GM23248 (cell line): ENCODE results near the gene CDC42EP3.

Experiments used
- EZH2 ChIP-seq: fragments of 200-600 bp; sonication (generic); IDR thresholded peaks from 2 replicates; pipeline ENCODE4 v1.6.1; 2018; ENCODE audit warnings: antibody characterized with exemption, mild to moderate bottlenecking; ENCODE audit not compliant: insufficient read depth, poor library complexity, severe bottlenecking
- EZH2phosphoT487 ChIP-seq: fragments of 200-600 bp; sonication (generic); IDR thresholded peaks from 2 replicates; pipeline ENCODE4 v1.6.1; 2018; ENCODE audit warnings: antibody characterized with exemption, moderate library complexity, mild to moderate bottlenecking, low read depth; ENCODE audit not compliant: insufficient read depth

DNA sequence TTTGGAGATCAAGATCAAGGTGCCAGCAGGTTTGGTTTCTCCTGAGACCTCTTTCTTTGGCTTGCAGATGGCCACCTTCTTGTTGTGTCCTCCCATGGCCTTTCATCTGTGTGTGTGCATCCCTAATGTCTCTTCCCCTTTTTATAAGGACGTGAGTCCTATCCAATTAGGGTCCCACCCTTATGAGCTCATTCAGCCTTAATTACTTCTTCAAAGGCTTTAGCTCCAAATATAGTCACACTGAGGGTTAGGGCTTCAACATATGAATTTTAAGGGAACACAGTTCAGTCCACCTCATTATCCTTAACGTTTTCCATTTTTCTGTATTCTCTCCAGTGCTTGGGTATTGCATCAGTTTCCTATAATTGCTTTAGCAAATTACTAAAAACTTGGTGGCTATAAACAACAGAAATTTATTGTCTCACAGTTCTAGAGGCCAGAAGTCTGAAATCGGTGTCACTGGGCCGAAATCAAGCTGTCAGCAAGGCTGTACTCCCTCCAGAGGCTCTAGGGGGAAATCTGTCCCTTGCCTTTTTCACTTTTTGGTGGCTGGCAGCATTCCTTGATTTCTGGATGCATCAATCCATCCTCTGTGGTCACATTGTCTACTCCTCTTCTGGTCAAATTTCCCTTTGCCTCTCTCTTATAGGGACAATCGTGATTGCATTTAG, 34.1 kb downstream of the CDC42EP3 start:
- no peak for TF ChIP-seq EZH2
- no peak for TF ChIP-seq EZH2phosphoT487
